MM.1S (cell line): Measurements from ENCODE around the gene CRTAC1.

Experiments used
- CTCF ChIP-seq: fragments of 300-600 bp; sonication (generic); IDR thresholded peaks from 2 replicates; pipeline ENCODE4 v1.5.1; 2016; ENCODE audit warnings: antibody characterized with exemption, low read length, mixed read lengths
- EZH2phosphoT487 ChIP-seq: fragments of 300-600 bp; sonication (generic); IDR thresholded peaks from 2 replicates; pipeline ENCODE4 v1.6.1; 2018; ENCODE audit warnings: antibody characterized with exemption, low read length

GRCh38 chr10:97920865-97921264, 109.6 kb downstream of the CRTAC1 start:
- TF ChIP-seq CTCF = no peak
- no peak for TF ChIP-seq EZH2phosphoT487
